SK-N-SH treated with all-trans-retinoic acid at 6 μM for 48 hours (cell line): ENCODE measurements around the gene NANOS3.

Source experiments
- ATAC-seq: fragments of 200-7000 bp; cut with Tn5 transposase; 3 replicates; pipeline ENCODE4 v1.9.1; 2020; ENCODE audit warnings: mild to moderate bottlenecking, moderate library complexity
- ARNTL ChIP-seq: fragments of 450-650 bp; formaldehyde crosslinking; IDR thresholded peaks from 2 replicates; pipeline ENCODE4 v1.5.0; 2020; ENCODE audit warnings: low read depth, mild to moderate bottlenecking, moderate library complexity, borderline replicate concordance
- BACH2 ChIP-seq: fragments of 250-450 bp; sonication (Bioruptor Pico); IDR thresholded peaks from 2 replicates; pipeline ENCODE4 v1.9.0; 2021; ENCODE audit warnings: mild to moderate bottlenecking, borderline replicate concordance
- CREB5 ChIP-seq: fragments of 250-450 bp; sonication (Bioruptor Pico); IDR thresholded peaks from 2 replicates; pipeline ENCODE4 v1.5.1; 2020; ENCODE audit warnings: low read depth, mild to moderate bottlenecking, moderate library complexity
- CSDC2 ChIP-seq: fragments of 250-450 bp; sonication (Bioruptor Pico); IDR thresholded peaks from 2 replicates; pipeline ENCODE4 v1.5.0; 2020; ENCODE audit warnings: mild to moderate bottlenecking, moderate library complexity
- CSRNP3 ChIP-seq: fragments of 250-450 bp; sonication (Bioruptor Pico); IDR thresholded peaks from 2 replicates; pipeline ENCODE4 v1.5.1; 2021; ENCODE audit warnings: mild to moderate bottlenecking, moderate library complexity
- ESRRG ChIP-seq: fragments of 250-450 bp; sonication (Bioruptor Pico); IDR thresholded peaks from 2 replicates; pipeline ENCODE4 v1.6.1; 2021; ENCODE audit warnings: mild to moderate bottlenecking
- GLIS3 ChIP-seq: fragments of 250-450 bp; sonication (Bioruptor Pico); IDR thresholded peaks from 2 replicates; pipeline ENCODE4 v1.5.0; 2020; ENCODE audit warnings: mild to moderate bottlenecking, moderate library complexity
- ISL1 ChIP-seq: fragments of 250-450 bp; sonication (Bioruptor Pico); IDR thresholded peaks from 2 replicates; pipeline ENCODE4 v2.1.2; 2022; ENCODE audit warnings: mild to moderate bottlenecking, moderate library complexity
- OSR1 ChIP-seq: fragments of 250-450 bp; sonication (Bioruptor Pico); IDR thresholded peaks from 2 replicates; pipeline ENCODE4 v1.8.0; 2022; ENCODE audit warnings: moderate library complexity, mild to moderate bottlenecking, inconsistent platforms
- PATZ1 ChIP-seq: fragments of 250-450 bp; sonication (Bioruptor Pico); IDR thresholded peaks from 2 replicates; pipeline ENCODE4 v1.8.0; 2020; ENCODE audit warnings: mild to moderate bottlenecking, moderate library complexity, borderline replicate concordance
- POU6F1 ChIP-seq: fragments of 250-450 bp; sonication (Bioruptor Pico); IDR thresholded peaks from 2 replicates; pipeline ENCODE4 v1.8.0; 2021; ENCODE audit warnings: low read depth, mild to moderate bottlenecking, moderate library complexity, borderline replicate concordance
- PPARA ChIP-seq: fragments of 250-450 bp; sonication (Bioruptor Pico); IDR thresholded peaks from 2 replicates; pipeline ENCODE4 v1.5.0; 2020; ENCODE audit warnings: mild to moderate bottlenecking, borderline replicate concordance
- RARB ChIP-seq: fragments of 250-450 bp; sonication (Bioruptor Pico); IDR thresholded peaks from 2 replicates; pipeline ENCODE4 v1.8.0; 2021; ENCODE audit warnings: mild to moderate bottlenecking, moderate library complexity
- SNAI2 ChIP-seq: fragments of 250-450 bp; sonication (Bioruptor Pico); IDR thresholded peaks from 2 replicates; pipeline ENCODE4 v1.5.0; 2020; ENCODE audit warnings: mild to moderate bottlenecking, moderate library complexity
- TCF4 ChIP-seq: fragments of 250-450 bp; sonication (Bioruptor Pico); IDR thresholded peaks from 2 replicates; pipeline ENCODE4 v1.8.0; 2021; ENCODE audit warnings: mild to moderate bottlenecking, moderate library complexity, borderline replicate concordance
- TOX ChIP-seq: fragments of 250-450 bp; sonication (Bioruptor Pico); IDR thresholded peaks from 2 replicates; pipeline ENCODE4 v1.8.0; 2021; ENCODE audit warnings: mild to moderate bottlenecking, moderate library complexity, borderline replicate concordance
- ZFP3 ChIP-seq: fragments of 250-450 bp; sonication (Bioruptor Pico); IDR thresholded peaks from 2 replicates; pipeline ENCODE4 v1.5.0; 2020; ENCODE audit warnings: mild to moderate bottlenecking, moderate library complexity
- ZFP30 ChIP-seq: fragments of 450-650 bp; formaldehyde crosslinking; IDR thresholded peaks from 2 replicates; pipeline ENCODE4 v1.5.0; 2022; ENCODE audit warnings: mild to moderate bottlenecking, moderate library complexity
- ZNF565 ChIP-seq: fragments of 450-650 bp; formaldehyde crosslinking; conservative IDR thresholded peaks from 2 replicates; pipeline ENCODE4 v1.5.0; 2020; ENCODE audit warnings: low read depth, mild to moderate bottlenecking, moderate library complexity
- ZNF70 ChIP-seq: fragments of 450-650 bp; formaldehyde crosslinking; IDR thresholded peaks from 2 replicates; pipeline ENCODE4 v1.5.0; 2020; ENCODE audit warnings: mild to moderate bottlenecking, moderate library complexity
- ZNF8 ChIP-seq: fragments of 450-650 bp; formaldehyde crosslinking; IDR thresholded peaks from 2 replicates; pipeline ENCODE4 v1.5.0; 2020; ENCODE audit warnings: mild to moderate bottlenecking, moderate library complexity
- TF ChIP-seq, protein P1 (sequence below): fragments of 250-450 bp; sonication (Bioruptor Pico); IDR thresholded peaks from 2 replicates; pipeline ENCODE4 v1.5.0; 2020; ENCODE audit warnings: mild to moderate bottlenecking, moderate library complexity

Gene NANOS3

GRCh38 chr19:13917888-13918406 is 41.0 kb downstream of the NANOS3 start:
- TF ChIP-seq ZNF70 (CRISPR knock-in tag) (no peak), ESRRG (CRISPR knock-in tag) (no peak), ZNF565 (no peak), ZFP30 (CRISPR knock-in tag) (no peak), TOX (CRISPR knock-in tag) (no peak), ARNTL (CRISPR knock-in tag) (no peak), POU6F1 (CRISPR knock-in tag) (no peak), GLIS3 (CRISPR knock-in tag) (no peak), CSDC2 (no peak), PPARA (CRISPR knock-in tag) (no peak), PATZ1 (CRISPR knock-in tag) (no peak), ISL1 (no peak), ZNF8 (CRISPR knock-in tag) (no peak), BACH2 (CRISPR knock-in tag) (no peak), CREB5 (CRISPR knock-in tag) (no peak), OSR1 (CRISPR knock-in tag) (no peak), RARB (CRISPR knock-in tag) (no peak), ZFP3 (CRISPR knock-in tag) (no peak), TCF4 (CRISPR knock-in tag) (no peak)
- TF ChIP-seq, all 23 proteins: peak for 0
- no peak for ATAC-seq

GRCh38 chr19:13918726-13919411 is 41.9 kb downstream of the NANOS3 start:
- no peak for ATAC-seq
- no peak for TF ChIP-seq ESRRG (CRISPR knock-in tag)
- no peak for TF ChIP-seq PATZ1 (CRISPR knock-in tag)
- no peak for TF ChIP-seq RARB (CRISPR knock-in tag)
- no peak for TF ChIP-seq ZFP3 (CRISPR knock-in tag)
- TF ChIP-seq ZFP30 (CRISPR knock-in tag) = no peak
- no peak for TF ChIP-seq GLIS3 (CRISPR knock-in tag)
- TF ChIP-seq ZNF565 = no peak
- no peak for TF ChIP-seq ZNF70 (CRISPR knock-in tag)
- TF ChIP-seq, protein P1, sequence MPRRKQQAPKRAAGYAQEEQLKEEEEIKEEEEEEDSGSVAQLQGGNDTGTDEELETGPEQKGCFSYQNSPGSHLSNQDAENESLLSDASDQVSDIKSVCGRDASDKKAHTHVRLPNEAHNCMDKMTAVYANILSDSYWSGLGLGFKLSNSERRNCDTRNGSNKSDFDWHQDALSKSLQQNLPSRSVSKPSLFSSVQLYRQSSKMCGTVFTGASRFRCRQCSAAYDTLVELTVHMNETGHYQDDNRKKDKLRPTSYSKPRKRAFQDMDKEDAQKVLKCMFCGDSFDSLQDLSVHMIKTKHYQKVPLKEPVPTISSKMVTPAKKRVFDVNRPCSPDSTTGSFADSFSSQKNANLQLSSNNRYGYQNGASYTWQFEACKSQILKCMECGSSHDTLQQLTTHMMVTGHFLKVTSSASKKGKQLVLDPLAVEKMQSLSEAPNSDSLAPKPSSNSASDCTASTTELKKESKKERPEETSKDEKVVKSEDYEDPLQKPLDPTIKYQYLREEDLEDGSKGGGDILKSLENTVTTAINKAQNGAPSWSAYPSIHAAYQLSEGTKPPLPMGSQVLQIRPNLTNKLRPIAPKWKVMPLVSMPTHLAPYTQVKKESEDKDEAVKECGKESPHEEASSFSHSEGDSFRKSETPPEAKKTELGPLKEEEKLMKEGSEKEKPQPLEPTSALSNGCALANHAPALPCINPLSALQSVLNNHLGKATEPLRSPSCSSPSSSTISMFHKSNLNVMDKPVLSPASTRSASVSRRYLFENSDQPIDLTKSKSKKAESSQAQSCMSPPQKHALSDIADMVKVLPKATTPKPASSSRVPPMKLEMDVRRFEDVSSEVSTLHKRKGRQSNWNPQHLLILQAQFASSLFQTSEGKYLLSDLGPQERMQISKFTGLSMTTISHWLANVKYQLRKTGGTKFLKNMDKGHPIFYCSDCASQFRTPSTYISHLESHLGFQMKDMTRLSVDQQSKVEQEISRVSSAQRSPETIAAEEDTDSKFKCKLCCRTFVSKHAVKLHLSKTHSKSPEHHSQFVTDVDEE = no peak
- no peak for TF ChIP-seq ISL1
- TF ChIP-seq CSRNP3 (CRISPR knock-in tag) = no peak
- TF ChIP-seq SNAI2 (CRISPR knock-in tag) = no peak
